ENCODE data around the gene RABAC1. TPM values are rescaled to one million over a fixed set of nuclear protein-coding genes. Genes with fewer than 3 reads are reported as not detected.

The RABAC1 gene
- total RNA-seq, 2 experiments from 2014 or later, result 171 to 191 TPM

GRCh38 chr19:41955521-41955920 lies 3.6 kb downstream of the RABAC1 start:
- H4K20me1 ChIP-seq (ENCODE audit: insufficient read depth, low read length), result no peaks in the 10 kb centered on the region
- DNase-seq (ENCODE audit: low spot score), result no peak
- no peak overlapping the region for H3K4me2 ChIP-seq (ENCODE audit: low read length)
- no peak overlapping the region for H3K4me3 ChIP-seq (ENCODE audit: low read depth, low read length, poor library complexity, severe bottlenecking)
- TF ChIP-seq EZH2phosphoT487 (IDR thresholded peaks at IDR 0.05; ENCODE audit: borderline replicate concordance, low read depth, low read length) (no peak), CTCF (conservative IDR thresholded peaks at IDR 0.05; ENCODE audit: low read length) (no peak)
- peaks cover 39% of the 10 kb centered on the region for H3K4me1 ChIP-seq (ENCODE audit: insufficient read depth, low read length, poor library complexity, severe bottlenecking)
- POLR2A ChIA-PET, result no interaction called here
- peaks cover 4% of the 10 kb centered on the region; the same call in 1 of the 2 replicates for H3K79me2 ChIP-seq (ENCODE audit: insufficient read depth, low read depth, low read length)
- intact Hi-C loops (cut with micrococcal nuclease; ENCODE audit: unreplicated experiment), result loop anchor here (5.0 to 10.0 kb wide), 2 partner anchors 77 to 161 kb away; partner anchors contain the start of gene CEACAM3
- no peaks in the 10 kb centered on the region for H3K9me2 ChIP-seq (ENCODE audit: insufficient read depth, low read length)
- no peak overlapping the region for H2AFZ ChIP-seq (ENCODE audit: low read length)
- BruUV-seq (replicated peaks), result no TSS peak
- H3K36me3 ChIP-seq (ENCODE audit: insufficient read depth, low read length), result peaks cover 26% of the 10 kb centered on the region
- CTCF ChIA-PET (ENCODE audit: unreplicated experiment), result no interaction called here
- no peak overlapping the region for H3K27ac ChIP-seq (ENCODE audit: low read depth, low read length, poor library complexity, severe bottlenecking)
- no peaks in the 10 kb centered on the region for H3K9me3 ChIP-seq (ENCODE audit: low read length)

GRCh38 chr19:41951686-41952172 lies 7.4 kb downstream of the RABAC1 start:
- no TSS peak for BruUV-seq (replicated peaks)
- Histone ChIP-seq H3K79me2 (ENCODE audit: insufficient read depth, low read depth, low read length) (no peaks in the 10 kb centered on the region), H3K4me2 (ENCODE audit: low read length) (peak overlapping the region; percentile 42; the same call in 1 of the 2 replicates), H3K4me3 (ENCODE audit: low read depth, low read length, poor library complexity, severe bottlenecking) (no peak overlapping the region), H2AFZ (ENCODE audit: low read length) (no peak overlapping the region), H3K9me3 (ENCODE audit: low read length) (no peaks in the 10 kb centered on the region), H3K9me2 (ENCODE audit: insufficient read depth, low read length) (no peaks in the 10 kb centered on the region), H3K27ac (ENCODE audit: low read depth, low read length, poor library complexity, severe bottlenecking) (no peak overlapping the region), H4K20me1 (ENCODE audit: insufficient read depth, low read length) (no peaks in the 10 kb centered on the region), H3K4me1 (ENCODE audit: insufficient read depth, low read length, poor library complexity, severe bottlenecking) (peaks cover 52% of the 10 kb centered on the region), H3K36me3 (ENCODE audit: insufficient read depth, low read length) (peaks cover 18% of the 10 kb centered on the region)
- ChIA-PET POLR2A (interaction anchor here (0.9 kb wide), 1 partner anchor 63 kb away, joined by 3 read pairs; no protein-coding TSS in a partner anchor), CTCF (ENCODE audit: unreplicated experiment) (interaction anchor here (0.7 kb wide), 1 partner anchor 18 kb away, joined by 5 read pairs; no protein-coding TSS in a partner anchor)
- TF ChIP-seq CTCF (conservative IDR thresholded peaks at IDR 0.05; ENCODE audit: low read length) (peak; percentile 98), EZH2phosphoT487 (IDR thresholded peaks at IDR 0.05; ENCODE audit: borderline replicate concordance, low read depth, low read length) (no peak)
- DNase-seq (ENCODE audit: low spot score), result peak; percentile 87
- intact Hi-C loops (cut with micrococcal nuclease; ENCODE audit: unreplicated experiment), result loop anchor here (1.0 to 10.0 kb wide), 4 partner anchors 15 to 157 kb away; partner anchors contain the start of gene CEACAM3

- no peak for DNase-seq (ENCODE audit: low spot score)
- Histone ChIP-seq H3K9me3 (ENCODE audit: low read length) (no peaks in the 10 kb centered on the region), H3K4me3 (ENCODE audit: low read depth, low read length, poor library complexity, severe bottlenecking) (no peak overlapping the region), H3K79me2 (ENCODE audit: insufficient read depth, low read depth, low read length) (no peaks in the 10 kb centered on the region), H3K4me1 (ENCODE audit: insufficient read depth, low read length, poor library complexity, severe bottlenecking) (peaks cover 85% of the 10 kb centered on the region), H3K36me3 (ENCODE audit: insufficient read depth, low read length) (no peaks in the 10 kb centered on the region), H3K27ac (ENCODE audit: low read depth, low read length, poor library complexity, severe bottlenecking) (peak overlapping the region; percentile 96), H3K9me2 (ENCODE audit: insufficient read depth, low read length) (no peaks in the 10 kb centered on the region), H3K4me2 (ENCODE audit: low read length) (peak overlapping the region; percentile 76), H2AFZ (ENCODE audit: low read length) (peak overlapping the region; percentile 24; the same call in 1 of the 2 replicates), H4K20me1 (ENCODE audit: insufficient read depth, low read length) (no peaks in the 10 kb centered on the region)
- TF ChIP-seq EZH2phosphoT487 (IDR thresholded peaks at IDR 0.05; ENCODE audit: borderline replicate concordance, low read depth, low read length) (no peak), CTCF (conservative IDR thresholded peaks at IDR 0.05; ENCODE audit: low read length) (no peak)
- CTCF ChIA-PET (ENCODE audit: unreplicated experiment), result interaction anchor here (1.0 kb wide), 1 partner anchor 72 kb away, joined by 3 read pairs; no protein-coding TSS in a partner anchor
- intact Hi-C loops (cut with micrococcal nuclease; ENCODE audit: unreplicated experiment), result loop anchor here (10.0 kb wide), 1 partner anchor 402 kb away; no protein-coding TSS in a partner anchor
- no TSS peak for BruUV-seq (replicated peaks)
- POLR2A ChIA-PET, result interaction anchor here (0.6 to 3.4 kb wide), 7 partner anchors 10 to 1987 kb away, joined by 3 to 21 read pairs (median 3); partner anchors contain the start of gene CD79A
Measured at GRCh38 chr19:41947091-41947490, 12.0 kb downstream of the RABAC1 start.

Data from OCI-LY7 (cell line).